H7 (cell line): ENCODE results near the gene ALMS1. TPM values are rescaled to one million over a fixed set of nuclear protein-coding genes. Genes with fewer than 3 reads are reported as not detected.
"Not testable (repeated sequence)": the region's sequence is repeated elsewhere in the genome, so short reads cannot be mapped to it uniquely, and the experiment has no call there.

Experiments used
- DNase-seq: peaks from one replicate; pipeline ENCODE4 v3.0.0; 2012
- H3K27me3 ChIP-seq: 2 replicates; pipeline ENCODE4 v1.6.0; 2011; ENCODE audit warnings: mild to moderate bottlenecking, low read length; ENCODE audit not compliant: control insufficient read depth, insufficient read depth
- H3K36me3 ChIP-seq: replicated peaks from 2 replicates; pipeline ENCODE4 v1.5.1; 2011; ENCODE audit warnings: low read length; ENCODE audit not compliant: control insufficient read depth, insufficient read depth
- H3K4me3 ChIP-seq: 2 replicates; pipeline ENCODE4 v1.5.1; 2011; ENCODE audit warnings: low read depth, mild to moderate bottlenecking, control low read depth, low read length, moderate library complexity; ENCODE audit not compliant: insufficient read depth
- total RNA-seq: library from RNA; depleted of rRNA; stranded (reverse); fragments of >200 nt; shearing (Covaris generic); gene quantifications from 2 replicates; pipeline ENCODE4 v1.2.3, GENCODE V29; 2014

The ALMS1 gene
- total RNA-seq, 1 experiment from 2014 or later: 29.7 TPM

DNA sequence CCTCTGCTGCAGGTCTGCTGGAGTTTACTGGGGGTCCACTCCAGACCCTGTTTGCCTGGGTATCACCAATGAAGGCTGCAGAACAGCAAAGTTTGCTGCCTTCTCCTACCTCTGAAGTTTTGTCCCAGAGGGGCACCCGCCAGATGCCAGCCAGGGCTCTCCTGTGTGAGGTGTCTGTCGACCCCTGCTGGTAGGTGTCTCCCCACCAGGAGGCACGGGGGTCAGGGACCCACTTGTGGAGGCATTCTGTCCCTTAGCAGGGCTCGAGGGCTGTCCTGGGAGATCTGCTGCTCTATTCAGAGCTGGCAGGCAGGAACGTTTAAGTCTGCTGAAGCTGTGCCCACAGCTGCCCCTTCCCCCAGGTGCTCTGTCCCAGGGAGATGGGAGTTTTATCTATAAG is 124.8 kb downstream of the ALMS1 start:
- H3K27me3 ChIP-seq: not testable (repeated sequence)

GRCh38 chr2:73516033-73516432 is 130.4 kb downstream of the ALMS1 start:
- DNase-seq: no peak
- no peaks in the 10 kb centered on the region for H3K27me3 ChIP-seq
- no peaks in the 10 kb centered on the region; the same call in none of the 2 replicates for H3K36me3 ChIP-seq
- H3K4me3 ChIP-seq: no peak overlapping the region

More for the DNA sequence above, 124.8 kb downstream of the ALMS1 start:
- not testable (repeated sequence) for H3K4me3 ChIP-seq, DNase-seq, H3K36me3 ChIP-seq

DNA sequence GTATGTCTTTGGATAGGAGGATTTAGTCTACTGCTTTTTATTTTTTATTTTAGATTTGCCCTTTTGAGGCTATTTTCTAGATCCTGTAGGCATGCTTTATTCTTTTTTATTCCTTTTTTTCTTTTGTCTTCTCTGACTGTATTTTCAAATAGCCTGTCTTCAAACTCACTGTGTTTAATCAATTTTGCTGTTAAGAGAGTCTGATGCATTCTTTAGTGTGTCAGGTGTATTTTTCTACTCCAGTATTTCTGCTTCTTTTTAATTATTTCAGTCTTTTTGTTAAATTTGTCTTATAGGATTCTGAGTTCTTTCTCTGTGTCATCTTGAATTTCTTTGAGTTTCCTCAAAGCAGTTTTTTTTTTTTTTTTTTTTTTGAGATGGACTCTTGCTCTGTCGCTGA is 143.1 kb downstream of the ALMS1 start:
- Histone ChIP-seq H3K36me3 (no peaks in the 10 kb centered on the region; the same call in 1 of the 2 replicates), H3K27me3 (no peaks in the 10 kb centered on the region), H3K4me3 (no peak overlapping the region)
- DNase-seq: no peak

GRCh38 chr2:73530773-73531172 is 145.1 kb downstream of the ALMS1 start:
- DNase-seq, H3K4me3 ChIP-seq, H3K36me3 ChIP-seq, H3K27me3 ChIP-seq: not testable (repeated sequence)

- Histone ChIP-seq H3K4me3 (no peak overlapping the region), H3K36me3 (peaks cover 2% of the 10 kb centered on the region), H3K27me3 (no peaks in the 10 kb centered on the region)
- no peak for DNase-seq
Observed at GRCh38 chr2:73532381-73532780, 146.7 kb downstream of the ALMS1 start.

DNA sequence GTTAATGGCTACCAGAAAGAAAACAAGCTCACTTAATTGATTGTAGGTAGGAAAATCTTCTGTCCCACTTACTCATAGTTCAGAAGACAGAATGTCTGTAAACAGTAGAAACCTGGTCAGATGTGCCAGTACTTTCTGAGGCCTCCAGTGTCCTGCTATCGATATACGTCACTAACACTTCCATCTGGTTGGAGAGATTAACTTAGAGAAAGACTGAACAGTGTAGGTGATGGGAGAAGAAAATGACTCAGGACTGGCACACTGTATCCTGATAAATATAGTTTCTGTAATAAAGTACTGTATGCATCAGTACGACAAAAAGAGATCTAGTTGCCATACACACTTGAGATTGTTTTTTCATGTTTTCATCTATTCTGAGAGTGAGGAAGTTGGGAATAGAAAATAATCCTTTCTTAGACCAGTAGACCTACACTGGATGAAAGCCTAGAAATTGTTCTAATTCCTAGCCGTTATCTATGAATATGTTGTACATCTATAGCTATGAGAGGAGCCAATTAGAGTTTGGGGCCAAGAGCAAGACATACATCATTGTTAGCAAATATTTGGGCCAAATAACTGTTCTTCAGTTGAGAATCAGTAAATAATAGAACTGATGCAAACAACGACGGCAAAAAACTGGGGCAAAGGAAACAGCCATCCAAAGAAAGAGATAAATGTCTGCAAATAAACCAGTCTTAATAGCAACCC is 150.7 kb downstream of the ALMS1 start:
- H3K27me3 ChIP-seq: no peaks in the 10 kb centered on the region
- peaks cover 2% of the 10 kb centered on the region for H3K36me3 ChIP-seq
- H3K4me3 ChIP-seq: no peak overlapping the region
- DNase-seq: no peak

- DNase-seq, H3K36me3 ChIP-seq, H3K27me3 ChIP-seq, H3K4me3 ChIP-seq: not testable (repeated sequence)
Observed at GRCh38 chr2:73560875-73561274, 175.2 kb downstream of the ALMS1 start.

GRCh38 chr2:73561422-73561821 is 175.8 kb downstream of the ALMS1 start:
- Histone ChIP-seq H3K27me3 (no peaks in the 10 kb centered on the region), H3K36me3 (peaks cover 1% of the 10 kb centered on the region), H3K4me3 (no peak overlapping the region)
- no peak for DNase-seq

- no peaks in the 10 kb centered on the region for H3K27me3 ChIP-seq
- H3K36me3 ChIP-seq: no peaks in the 10 kb centered on the region
- no peak overlapping the region for H3K4me3 ChIP-seq
- DNase-seq: no peak
Observed at GRCh38 chr2:73564986-73565385, 179.3 kb downstream of the ALMS1 start.

DNA sequence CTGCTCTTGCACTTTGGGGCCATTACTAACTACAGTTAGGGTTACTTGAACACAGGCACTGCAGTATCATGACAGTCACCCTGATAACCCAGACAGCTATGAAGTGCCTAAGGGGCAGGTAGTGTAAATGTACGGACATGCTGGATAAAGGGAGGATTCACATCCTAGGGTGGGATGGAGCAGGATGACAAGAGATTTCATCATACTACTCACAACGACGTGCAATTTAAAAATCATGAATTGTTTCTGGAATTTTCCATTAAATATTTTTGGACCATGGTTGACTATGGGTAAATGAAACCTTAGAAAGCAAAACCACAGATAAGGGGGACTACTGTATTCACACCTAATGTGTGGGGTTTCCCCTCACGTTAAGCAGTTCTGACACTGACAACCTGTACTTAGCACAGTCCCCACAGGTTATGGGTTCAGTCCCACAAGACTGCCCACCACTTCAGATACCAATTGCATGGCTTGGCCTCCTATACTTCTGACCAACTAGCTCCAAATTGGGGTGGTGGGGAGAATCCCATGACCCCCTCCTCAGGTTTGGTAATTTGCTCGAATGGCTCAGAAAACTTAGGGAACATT is 180.7 kb downstream of the ALMS1 start:
- H3K4me3 ChIP-seq: no peak overlapping the region
- DNase-seq: no peak
- H3K36me3 ChIP-seq: no peaks in the 10 kb centered on the region
- H3K27me3 ChIP-seq: no peaks in the 10 kb centered on the region

GRCh38 chr2:73575261-73575660 is 189.6 kb downstream of the ALMS1 start:
- peaks cover 5% of the 10 kb centered on the region for H3K36me3 ChIP-seq
- no peak overlapping the region for H3K4me3 ChIP-seq
- H3K27me3 ChIP-seq: no peaks in the 10 kb centered on the region
- DNase-seq: no peak

GRCh38 chr2:73582364-73582763 is 196.7 kb downstream of the ALMS1 start:
- Histone ChIP-seq H3K36me3 (no peaks in the 10 kb centered on the region), H3K4me3 (no peak overlapping the region), H3K27me3 (no peaks in the 10 kb centered on the region)
- no peak for DNase-seq

- Histone ChIP-seq H3K36me3 (no peaks in the 10 kb centered on the region), H3K4me3 (no peak overlapping the region), H3K27me3 (no peaks in the 10 kb centered on the region)
- no peak for DNase-seq
Observed at GRCh38 chr2:73588177-73588576, 202.5 kb downstream of the ALMS1 start.

GRCh38 chr2:73593680-73594079 is 208.0 kb downstream of the ALMS1 start:
- Histone ChIP-seq H3K4me3 (no peak overlapping the region), H3K36me3 (no peaks in the 10 kb centered on the region), H3K27me3 (no peaks in the 10 kb centered on the region)
- no peak for DNase-seq

DNA sequence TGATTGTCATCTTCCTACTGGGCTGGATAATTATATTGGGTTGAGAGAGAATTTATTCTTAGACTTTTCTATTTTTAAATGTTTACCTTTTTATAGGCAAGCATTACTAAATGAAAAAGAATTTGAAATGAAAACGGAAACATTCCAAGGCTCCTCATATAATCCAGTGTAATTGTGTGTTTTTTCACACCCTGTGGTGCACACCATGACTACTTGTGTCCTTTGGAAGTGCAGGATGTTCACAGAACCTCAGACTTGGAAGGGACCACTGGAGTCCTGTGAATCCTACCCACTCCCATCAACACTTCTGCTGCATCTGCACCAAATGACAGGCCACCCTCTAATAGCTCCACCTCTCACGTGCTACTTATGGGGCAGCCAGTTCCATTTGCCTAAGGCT is 208.6 kb downstream of the ALMS1 start:
- Histone ChIP-seq H3K36me3 (no peaks in the 10 kb centered on the region), H3K27me3 (no peaks in the 10 kb centered on the region), H3K4me3 (no peak overlapping the region)
- no peak for DNase-seq
